GM12864 (cell line): Measurements from ENCODE around the gene FAM43A.
A peak's percentile ranks its signal among the peaks of the same experiment; 100 is the strongest.

ENCODE experiments used
- DNase-seq: peaks from one replicate; pipeline ENCODE4 v3.0.0-alpha.2; 2011; ENCODE audit warnings: low read depth
- H3K4me3 ChIP-seq: 2 replicates; pipeline ENCODE4 v1.5.1; 2011; ENCODE audit warnings: mild to moderate bottlenecking, low read depth, low read length, control low read depth
- TF ChIP-seq, protein P1 (sequence below): IDR thresholded peaks from 2 replicates; pipeline ENCODE4 v1.5.1; 2011; ENCODE audit warnings: low read depth, mild to moderate bottlenecking, moderate library complexity, low read length, control low read depth, inconsistent platforms; ENCODE audit errors: missing control alignments

The FAM43A gene

DNA sequence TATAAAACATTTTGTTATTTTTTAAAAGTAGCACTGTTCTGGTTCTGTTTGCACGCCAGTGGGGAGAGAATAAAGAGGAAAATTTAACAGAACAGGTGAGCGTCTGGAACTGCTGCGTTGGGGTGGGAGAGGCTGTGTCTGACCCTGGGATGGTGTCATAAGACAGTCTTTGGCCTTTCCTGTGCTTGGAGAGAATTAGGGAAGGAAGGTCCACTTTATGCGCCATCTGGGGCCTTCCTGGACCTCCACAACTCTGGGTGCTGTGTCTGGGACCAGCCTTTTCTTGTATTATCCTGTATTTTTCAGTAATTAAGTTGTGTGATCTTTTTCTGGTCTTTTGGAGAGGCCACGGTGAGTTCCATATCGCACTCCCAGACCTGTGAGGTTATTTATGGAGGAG, 3.3 kb downstream of the FAM43A start:
- no peak for DNase-seq
- peak overlapping the region; percentile 33; the same call in 1 of the 2 replicates for H3K4me3 ChIP-seq
- TF ChIP-seq, protein P1, sequence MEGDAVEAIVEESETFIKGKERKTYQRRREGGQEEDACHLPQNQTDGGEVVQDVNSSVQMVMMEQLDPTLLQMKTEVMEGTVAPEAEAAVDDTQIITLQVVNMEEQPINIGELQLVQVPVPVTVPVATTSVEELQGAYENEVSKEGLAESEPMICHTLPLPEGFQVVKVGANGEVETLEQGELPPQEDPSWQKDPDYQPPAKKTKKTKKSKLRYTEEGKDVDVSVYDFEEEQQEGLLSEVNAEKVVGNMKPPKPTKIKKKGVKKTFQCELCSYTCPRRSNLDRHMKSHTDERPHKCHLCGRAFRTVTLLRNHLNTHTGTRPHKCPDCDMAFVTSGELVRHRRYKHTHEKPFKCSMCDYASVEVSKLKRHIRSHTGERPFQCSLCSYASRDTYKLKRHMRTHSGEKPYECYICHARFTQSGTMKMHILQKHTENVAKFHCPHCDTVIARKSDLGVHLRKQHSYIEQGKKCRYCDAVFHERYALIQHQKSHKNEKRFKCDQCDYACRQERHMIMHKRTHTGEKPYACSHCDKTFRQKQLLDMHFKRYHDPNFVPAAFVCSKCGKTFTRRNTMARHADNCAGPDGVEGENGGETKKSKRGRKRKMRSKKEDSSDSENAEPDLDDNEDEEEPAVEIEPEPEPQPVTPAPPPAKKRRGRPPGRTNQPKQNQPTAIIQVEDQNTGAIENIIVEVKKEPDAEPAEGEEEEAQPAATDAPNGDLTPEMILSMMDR = no peak

DNA sequence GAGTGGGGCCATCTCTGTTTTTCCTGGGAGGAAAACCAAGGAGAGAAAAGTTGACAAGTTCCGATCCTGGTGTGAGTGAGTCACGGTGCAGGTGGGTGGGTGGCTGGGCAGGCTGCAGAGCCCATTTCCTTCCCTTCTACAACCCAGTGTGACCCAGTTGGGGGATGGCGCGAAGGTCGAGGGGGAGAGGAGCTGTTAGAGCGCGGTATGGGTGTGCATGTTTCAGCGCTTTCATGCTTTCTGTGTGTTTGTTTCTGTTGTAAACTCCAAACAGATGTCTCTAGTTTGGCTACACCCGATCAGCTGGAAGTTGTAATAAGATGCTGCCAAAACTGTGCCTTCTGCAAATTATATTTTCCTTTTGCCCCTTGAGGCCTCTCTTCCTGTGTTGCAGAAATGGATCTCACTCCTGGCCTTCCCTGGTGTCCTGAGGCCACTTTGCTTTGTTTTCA, 3.8 kb downstream of the FAM43A start:
- no peak for DNase-seq
- peak overlapping the region; percentile 33 for H3K4me3 ChIP-seq
- TF ChIP-seq, protein P1 = no peak

DNA sequence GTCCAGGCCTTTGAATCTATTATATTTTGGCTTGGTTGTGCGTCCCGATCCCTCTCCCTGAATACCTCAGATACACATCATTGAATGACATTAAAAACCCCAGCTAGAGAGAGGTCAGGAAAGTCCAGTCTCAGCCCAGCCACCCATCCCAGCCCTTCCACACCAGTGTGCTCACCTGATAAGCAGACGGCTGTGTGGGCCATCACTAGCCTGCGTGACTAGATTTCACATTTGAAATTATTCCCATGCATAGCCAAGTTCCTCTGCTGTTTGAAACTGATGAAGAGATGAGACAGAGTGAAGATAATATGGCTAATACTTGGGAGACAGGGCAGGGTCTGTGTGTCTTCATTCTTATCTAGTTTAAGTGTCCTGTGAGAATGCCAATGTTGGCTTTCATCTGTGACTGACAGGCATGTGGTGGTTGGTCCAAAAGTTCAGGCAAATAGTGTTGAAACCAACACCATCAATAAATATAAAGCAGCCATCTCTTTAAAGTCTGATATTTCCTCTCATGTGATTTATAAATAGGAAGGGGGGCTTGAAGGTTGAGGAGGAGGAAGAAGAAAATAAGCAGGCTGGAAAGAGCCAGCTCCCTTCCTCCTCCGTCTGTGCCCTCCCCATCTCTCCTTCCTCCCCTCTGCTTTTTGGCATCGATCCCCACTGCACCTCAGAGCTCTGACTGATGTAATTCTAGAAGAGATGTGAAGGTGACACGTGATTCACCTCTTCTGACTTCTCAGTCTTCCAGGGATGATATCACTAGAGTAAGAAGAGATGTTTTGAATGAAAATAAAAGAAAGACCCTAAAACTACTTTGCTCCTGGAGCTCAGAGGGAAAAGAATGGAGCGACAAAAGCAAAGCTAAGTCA, 5.1 kb downstream of the FAM43A start:
- DNase-seq = no peak
- no peak overlapping the region for H3K4me3 ChIP-seq
- TF ChIP-seq, protein P1 = no peak

DNA sequence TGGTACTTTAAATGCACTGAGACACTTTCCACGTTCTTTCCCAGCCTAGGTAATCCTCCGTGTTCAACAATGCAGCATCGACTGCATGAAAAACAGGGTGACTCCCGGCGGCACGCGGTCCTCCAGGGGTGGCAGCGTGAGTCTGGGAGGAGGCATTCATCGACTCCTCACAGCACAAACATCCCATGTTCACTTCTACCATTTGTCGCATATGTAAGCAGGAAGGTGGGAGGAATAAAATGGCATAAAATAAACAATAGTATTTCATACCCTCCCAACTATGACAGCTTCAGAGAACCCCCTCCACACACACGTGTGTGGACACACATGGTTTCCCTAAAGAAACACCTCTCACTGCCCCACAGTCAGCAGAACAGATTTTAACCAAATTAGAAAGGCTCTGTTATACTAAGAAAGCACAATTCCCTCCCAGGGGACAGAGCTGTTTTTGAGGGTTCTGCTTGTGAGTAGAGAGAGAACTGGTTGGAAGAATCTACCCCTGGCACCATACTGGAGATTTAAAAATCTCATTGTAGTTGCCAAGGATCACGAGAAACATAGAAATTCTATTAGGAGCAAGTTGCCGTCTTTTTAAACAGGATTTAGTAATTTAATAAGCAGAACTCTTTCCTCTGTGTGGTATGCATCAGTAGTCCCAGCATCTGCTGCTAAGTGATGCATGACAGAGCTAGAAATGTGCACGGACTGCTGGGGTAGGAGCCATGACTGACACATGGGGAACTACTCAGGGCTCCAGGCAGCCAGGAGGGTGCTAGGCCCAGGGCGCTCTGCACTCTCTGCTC, 6.0 kb downstream of the FAM43A start:
- TF ChIP-seq, protein P1 = no peak
- DNase-seq = peak; percentile 78
- H3K4me3 ChIP-seq = no peak overlapping the region

DNA sequence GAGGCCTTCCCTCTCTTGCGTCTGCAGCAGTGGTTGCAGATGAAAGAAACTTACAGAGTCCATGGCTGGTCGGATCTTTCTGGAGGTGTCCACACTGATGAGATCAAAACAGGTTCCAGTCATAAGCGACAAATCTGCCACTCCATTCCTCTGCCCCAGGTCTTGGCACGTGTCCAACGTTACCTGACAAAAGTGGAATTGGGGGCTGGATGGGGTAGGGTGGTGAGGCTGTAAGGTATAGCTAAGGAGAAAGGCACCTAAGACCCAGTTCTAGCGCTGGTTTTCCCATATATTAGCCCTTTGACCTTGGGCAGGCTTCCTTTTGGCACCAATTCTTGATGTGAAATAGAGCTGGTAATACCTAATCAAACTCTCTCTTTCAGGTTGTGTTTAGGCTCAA, 11.0 kb downstream of the FAM43A start:
- no peak overlapping the region for H3K4me3 ChIP-seq
- TF ChIP-seq, protein P1 = no peak
- DNase-seq = no peak

DNA sequence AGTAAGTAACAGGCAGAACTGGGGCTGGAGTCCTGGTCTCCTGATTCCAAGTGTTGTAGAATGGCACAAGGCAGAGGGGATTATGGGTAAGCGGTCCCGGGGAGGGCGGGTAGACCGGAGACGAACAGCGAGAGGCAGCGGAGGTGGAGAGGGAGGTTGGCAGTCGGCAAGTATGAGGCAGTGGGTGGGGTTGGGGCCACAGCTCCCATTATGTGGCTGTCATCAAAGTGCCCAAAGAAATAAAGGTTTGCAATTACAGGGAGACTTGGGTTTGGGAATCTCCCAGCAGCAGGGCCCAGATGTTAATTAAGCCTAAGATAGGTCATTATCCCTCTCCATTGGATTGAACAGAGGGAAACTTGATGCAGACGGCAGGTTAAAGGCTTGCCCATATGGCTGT, 16.9 kb downstream of the FAM43A start:
- TF ChIP-seq, protein P1 = no peak
- no peak overlapping the region for H3K4me3 ChIP-seq

More for the DNA sequence above, 16.9 kb downstream of the FAM43A start:
- no peak for DNase-seq
